GM18511 (cell line): ENCODE results near the gene ACOXL.

ENCODE experiments used
- ATAC-seq: cut with Tn5 transposase; IDR thresholded peaks from one replicate; pipeline ENCODE4 v1.9.1; 2021; ENCODE audit warnings: mild to moderate bottlenecking, moderate library complexity; ENCODE audit not compliant: unreplicated experiment

The ACOXL gene

GRCh38 chr2:110751642-110752041, 19.3 kb downstream of the ACOXL start:
- ATAC-seq = no peak

GRCh38 chr2:110752871-110753270, 20.5 kb downstream of the ACOXL start:
- ATAC-seq = no peak

- no peak for ATAC-seq
These were observed 23.2 kb downstream of the ACOXL start for GRCh38 chr2:110755491-110756078.

- ATAC-seq = no peak
These were observed 27.0 kb downstream of the ACOXL start for GRCh38 chr2:110759411-110759810.

GRCh38 chr2:110764931-110765330, 32.6 kb downstream of the ACOXL start:
- ATAC-seq = no peak

GRCh38 chr2:110766291-110766690, 33.9 kb downstream of the ACOXL start:
- ATAC-seq = no peak

GRCh38 chr2:110768591-110768990, 36.2 kb downstream of the ACOXL start:
- no peak for ATAC-seq

GRCh38 chr2:110770404-110770958, 38.1 kb downstream of the ACOXL start:
- ATAC-seq = no peak

GRCh38 chr2:110770959-110771431, 38.6 kb downstream of the ACOXL start:
- no peak for ATAC-seq

GRCh38 chr2:110771547-110772382, 39.4 kb downstream of the ACOXL start:
- ATAC-seq = no peak

GRCh38 chr2:110772383-110772755, 40.0 kb downstream of the ACOXL start:
- ATAC-seq = no peak

- ATAC-seq = no peak
These were observed 41.1 kb downstream of the ACOXL start for GRCh38 chr2:110773401-110773921.

GRCh38 chr2:110774701-110775100, 42.3 kb downstream of the ACOXL start:
- ATAC-seq = no peak

GRCh38 chr2:110777531-110778311, 45.3 kb downstream of the ACOXL start:
- ATAC-seq = no peak

GRCh38 chr2:110780461-110780860, 48.1 kb downstream of the ACOXL start:
- ATAC-seq = no peak

GRCh38 chr2:110783196-110783873, 51.0 kb downstream of the ACOXL start:
- no peak for ATAC-seq

GRCh38 chr2:110784047-110784631, 51.8 kb downstream of the ACOXL start:
- no peak for ATAC-seq

- ATAC-seq = no peak
These were observed 53.1 kb downstream of the ACOXL start for GRCh38 chr2:110785439-110785838.

GRCh38 chr2:110788976-110789375, 56.6 kb downstream of the ACOXL start:
- ATAC-seq = no peak

GRCh38 chr2:110789706-110790105, 57.3 kb downstream of the ACOXL start:
- ATAC-seq = no peak
